Astrocyte (in vitro differentiated cells and primary cell): Measurements from ENCODE around the gene CORO7.

Experiments used
- CTCF ChIP-seq: IDR thresholded peaks from 2 replicates; pipeline ENCODE4 v1.5.1; 2011; ENCODE audit warnings: low read depth, mild to moderate bottlenecking, inconsistent platforms, low read length, moderate library complexity; ENCODE audit not compliant: insufficient read depth
- EZH2 ChIP-seq: IDR thresholded peaks from 2 replicates; pipeline ENCODE4 v1.6.1; 2012; ENCODE audit warnings: mild to moderate bottlenecking, low read length, inconsistent platforms; ENCODE audit not compliant: insufficient read depth

- TF ChIP-seq CTCF, result no peak
- TF ChIP-seq EZH2, result no peak
Measured at GRCh38 chr16:4388271-4389021, 27.9 kb downstream of the CORO7 start.
